H1 (cell line): ENCODE results near the gene MEIS3. TPM values are rescaled to one million over a fixed set of nuclear protein-coding genes. Genes with fewer than 3 reads are reported as not detected.
A peak's percentile ranks its signal among the peaks of the same experiment; 100 is the strongest.

Experiments
- CTCF ChIA-PET: fragments of 300-600 bp; sonication (Branson Sonifier 250); formaldehyde crosslinking; loops from one replicate; lab custom pipeline; 2021; ENCODE audit not compliant: partially characterized antibody; lab: Charles Lee
- POLR2A ChIA-PET: fragments of 300-600 bp; sonication (Branson Sonifier 250); formaldehyde crosslinking; loops from one replicate; lab custom pipeline; 2021; ENCODE audit warnings: inconsistent platforms; ENCODE audit not compliant: partially characterized antibody; lab: Charles Lee
- DNase-seq, 2 experiments: peaks; one replicate each; pipeline versions ENCODE4 v3.0.0 to v3.0.0-alpha.2; 2010 to 2022; ENCODE audit warnings: low spot score in 2 of 2, low read depth in 1 of 2, mixed read lengths in 1 of 2
- FAIRE-seq: peaks from 2 replicates; lab custom pipeline; 2011; peaks lifted over from hg19 to GRCh38; lab: Jason Lieb, UNC
- H2AFZ ChIP-seq: 2 replicates; pipeline ENCODE4 v1.8.1; 2012; ENCODE audit warnings: low read length, inconsistent platforms
- H2AK5ac ChIP-seq: 2 replicates; pipeline ENCODE4 v1.6.1; 2013; ENCODE audit warnings: low read depth, low read length
- H2BK120ac ChIP-seq: replicated peaks from 2 replicates; pipeline ENCODE3; 2013; ENCODE audit warnings: low read depth, low read length, inconsistent platforms
- H2BK12ac ChIP-seq: 2 replicates; pipeline ENCODE4 v1.6.1; 2013; ENCODE audit warnings: low read depth, low read length
- H2BK15ac ChIP-seq: 2 replicates; pipeline ENCODE4 v1.6.1; 2013; ENCODE audit warnings: low read length
- H2BK20ac ChIP-seq: 2 replicates; pipeline ENCODE4 v1.6.1; 2013; ENCODE audit warnings: low read length
- H2BK5ac ChIP-seq: 2 replicates; pipeline ENCODE4 v1.6.1; 2013; ENCODE audit warnings: low read depth, low read length
- H3K14ac ChIP-seq: 2 replicates; pipeline ENCODE4 v1.6.1; 2013; ENCODE audit warnings: inconsistent platforms; ENCODE audit not compliant: insufficient read length
- H3K18ac ChIP-seq: 2 replicates; pipeline ENCODE4 v1.6.1; 2013; ENCODE audit warnings: low read length; ENCODE audit errors: extremely low read depth
- H3K23ac ChIP-seq: 2 replicates; pipeline ENCODE4 v1.6.1; 2013; ENCODE audit warnings: inconsistent platforms; ENCODE audit not compliant: insufficient read length
- H3K23me2 ChIP-seq: 2 replicates; pipeline ENCODE4 v1.6.1; 2013; ENCODE audit warnings: low read depth, low read length
- H3K27ac ChIP-seq: 2 replicates; pipeline ENCODE4 v1.6.1; 2011; ENCODE audit warnings: low read depth, low read length, inconsistent platforms
- H3K27me3 ChIP-seq, 4 experiments: replicated peaks in 1 of 4; 1 replicate in 1 of 4; 2 replicates in 3 of 4; pipeline versions ENCODE4 v1.6.1 to v1.8.1; 2011 to 2013; ENCODE audit warnings: low read length in 3 of 4, mild to moderate bottlenecking in 3 of 4, inconsistent platforms in 2 of 4, mixed read lengths in 2 of 4, moderate library complexity in 1 of 4; ENCODE audit not compliant: control insufficient read depth in 3 of 4, insufficient read depth in 3 of 4; ENCODE audit errors: extremely low read depth in 1 of 4
- H3K36me3 ChIP-seq, 4 experiments: 2 replicates each; pipeline versions ENCODE4 v1.6.1 to v1.8.1; 2011 to 2013; ENCODE audit warnings: mild to moderate bottlenecking in 4 of 4, low read length in 3 of 4, moderate library complexity in 2 of 4, control low read depth in 1 of 4, inconsistent platforms in 1 of 4; ENCODE audit not compliant: insufficient read depth in 4 of 4, control insufficient read depth in 2 of 4
- H3K4ac ChIP-seq: replicated peaks from 2 replicates; pipeline ENCODE3; 2013; ENCODE audit warnings: low read length, low read depth, mixed read lengths, inconsistent platforms; ENCODE audit not compliant: insufficient read length
- H3K4me1 ChIP-seq, 4 experiments: replicated peaks in 1 of 4; 1 replicate in 1 of 4; 2 replicates in 3 of 4; pipeline versions ENCODE4 v1.6.1 to v1.8.1; 2011 to 2013; ENCODE audit warnings: low read length in 3 of 4, inconsistent platforms in 2 of 4, mixed read lengths in 1 of 4; ENCODE audit not compliant: insufficient read depth in 4 of 4, control insufficient read depth in 3 of 4
- H3K4me2 ChIP-seq, 2 experiments: 2 replicates each; pipeline versions ENCODE4 v1.6.1 to v1.8.1; 2011 to 2013; ENCODE audit warnings: low read depth in 2 of 2, low read length in 2 of 2, control low read depth in 1 of 2, inconsistent platforms in 1 of 2, mild to moderate bottlenecking in 1 of 2; ENCODE audit not compliant: insufficient read depth in 1 of 2
- H3K4me3 ChIP-seq, 4 experiments: fragments of 200-600, 300-600 bp in 1 of 4; sonication (generic), shearing (Covaris generic), sonication (Bioruptor Twin) in 1 of 4; 2 replicates each; pipeline versions ENCODE4 v1.5.1 to v1.8.1; 2011 to 2016; ENCODE audit warnings: low read length in 4 of 4, low read depth in 3 of 4, control low read depth in 2 of 4, inconsistent platforms in 2 of 4, mild to moderate bottlenecking in 2 of 4, mixed read lengths in 1 of 4, moderate library complexity in 1 of 4; ENCODE audit not compliant: insufficient read depth in 2 of 4; ENCODE audit errors: extremely low read depth in 1 of 4
- H3K56ac ChIP-seq: replicated peaks from 2 replicates; pipeline ENCODE3; 2013; ENCODE audit warnings: low read depth, mild to moderate bottlenecking, mixed read lengths, low read length, inconsistent platforms; ENCODE audit not compliant: insufficient read length
- H3K79me1 ChIP-seq: 2 replicates; pipeline ENCODE4 v1.6.1; 2013; ENCODE audit warnings: low read depth, low read length, control low read depth
- H3K79me2 ChIP-seq, 2 experiments: 2 replicates each; pipeline versions ENCODE4 v1.6.1 to v1.8.1; 2012 to 2013; ENCODE audit warnings: low read length in 2 of 2, mild to moderate bottlenecking in 2 of 2, inconsistent platforms in 1 of 2; ENCODE audit not compliant: insufficient read depth in 2 of 2, control insufficient read depth in 1 of 2
- H3K9ac ChIP-seq, 4 experiments: replicated peaks in 1 of 4; 1 replicate in 1 of 4; 2 replicates in 3 of 4; pipeline versions ENCODE4 v1.6.1 to v1.8.1; 2011 to 2013; ENCODE audit warnings: low read depth in 3 of 4, low read length in 3 of 4, control low read depth in 2 of 4, mild to moderate bottlenecking in 2 of 4, moderate library complexity in 2 of 4, inconsistent platforms in 1 of 4; ENCODE audit errors: extremely low read depth in 1 of 4
- H3K9me3 ChIP-seq, 2 experiments: 2 replicates each; pipeline versions ENCODE4 v1.6.1 to v1.8.1; 2012 to 2013; ENCODE audit warnings: mild to moderate bottlenecking in 2 of 2, moderate library complexity in 2 of 2, control low read depth in 1 of 2, inconsistent platforms in 1 of 2, low read depth in 1 of 2, low read length in 1 of 2, mixed read lengths in 1 of 2; ENCODE audit not compliant: insufficient read depth in 2 of 2
- H4K20me1 ChIP-seq, 2 experiments: replicated peaks in 1 of 2; 2 replicates each; pipeline versions ENCODE3 to v1.8.1; 2011 to 2013; ENCODE audit warnings: inconsistent platforms in 2 of 2, low read length in 2 of 2, mild to moderate bottlenecking in 1 of 2; ENCODE audit not compliant: insufficient read depth in 2 of 2, control insufficient read depth in 1 of 2
- H4K5ac ChIP-seq: 2 replicates; pipeline ENCODE4 v1.6.1; 2013; ENCODE audit warnings: low read length, low read depth, mixed read lengths, inconsistent platforms; ENCODE audit not compliant: insufficient read length
- H4K8ac ChIP-seq: 2 replicates; pipeline ENCODE4 v1.8.0; 2013; ENCODE audit warnings: mild to moderate bottlenecking, moderate library complexity, low read length, inconsistent platforms; ENCODE audit not compliant: insufficient read depth; ENCODE audit errors: extremely low read depth
- H4K91ac ChIP-seq: replicated peaks from 2 replicates; pipeline ENCODE3; 2013; ENCODE audit warnings: low read length, mixed read lengths, inconsistent platforms; ENCODE audit not compliant: insufficient read length
- POLR2AphosphoS5 ChIP-seq: IDR thresholded peaks from 2 replicates; pipeline ENCODE4 v1.6.1; 2011; ENCODE audit warnings: low read depth, low read length
- WGBS, 2 experiments: shearing (Covaris generic) in 1 of 2; methylation state at CpG; one replicate each; pipeline versions ENCODE4 v1.1.6 to v1.1.7; 2013 to 2015; ENCODE audit warnings: low lambda C conversion rate in 2 of 2, mixed read lengths in 2 of 2, inconsistent platforms in 1 of 2, low coverage in 1 of 2, missing lambda C conversion rate in 1 of 2; ENCODE audit not compliant: insufficient replicate concordance in 2 of 2, insufficient coverage in 1 of 2, insufficient read length in 1 of 2; ENCODE audit errors: extremely low coverage in 1 of 2, missing lambda C conversion rate in 1 of 2; 5-methylcytosine and 5-hydroxymethylcytosine counted together
- polyA plus RNA-seq, 7 experiments: library from polyadenylated mRNA; depleted of rRNA in 3 of 7; stranded (reverse) in 5 of 7; unstranded in 2 of 7; fragments of >200 nt in 5 of 7; fragments of 200-250 nt in 2 of 7; gene quantifications; 1 replicate in 5 of 7; 2 replicates in 1 of 7; 4 replicates in 1 of 7; pipeline versions ENCODE4 v1.2.1 to v1.2.3, GENCODE V29; 2011 to 2013; ENCODE audit warnings: missing spikeins in 2 of 7, mixed read lengths in 2 of 7
- total RNA-seq: library from RNA; stranded (reverse); fragmentation: NEBNext Ultra II Directional; extraction: Animal tissue kit (Norgen Biotek cat#: 25700); gene quantifications from 2 replicates; pipeline ENCODE4 v1.2.1, GENCODE V29; 2021

MEIS3 gene
- total and polyA plus RNA-seq, 2 of the 8 experiments (the other 6 are each of a cell fraction or from before 2014, with no cell fraction given): 24.5 to 28.2 TPM

DNA sequence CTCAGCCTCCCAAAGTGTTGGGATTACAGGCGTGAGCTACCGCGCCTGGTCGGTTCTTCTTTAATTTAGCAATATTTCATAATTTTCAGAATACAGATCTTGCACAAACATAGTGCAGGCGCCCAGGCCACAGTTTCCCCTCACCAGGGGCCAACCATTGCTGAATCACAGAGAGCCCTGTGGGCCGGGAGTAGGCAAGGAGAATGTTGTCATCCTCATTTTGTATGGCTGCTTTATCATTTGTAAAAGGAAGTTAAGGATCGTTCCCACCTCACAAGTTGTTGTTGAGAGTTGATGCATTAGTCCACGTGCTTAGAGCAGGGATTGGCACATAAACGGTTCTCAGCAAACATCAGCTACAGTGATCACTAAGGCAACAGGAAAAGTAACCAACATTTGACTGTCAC lies 30.2 kb downstream of the MEIS3 start:
- H2BK12ac ChIP-seq: peak overlapping the region; percentile 85; the same call in 1 of the 2 replicates
- no peak overlapping the region for H2AK5ac ChIP-seq
- no peak overlapping the region for H4K5ac ChIP-seq
- H3K23me2 ChIP-seq: no peaks in the 10 kb centered on the region
- H3K56ac ChIP-seq: no peak overlapping the region
- DNase-seq: no peak
- no peaks in the 10 kb centered on the region for H3K79me2 ChIP-seq
- H3K9ac ChIP-seq: no peak overlapping the region
- H3K4me2 ChIP-seq: no peak overlapping the region
- no peaks in the 10 kb centered on the region for H3K79me1 ChIP-seq
- no peaks in the 10 kb centered on the region for H3K36me3 ChIP-seq
- H3K4me3 ChIP-seq: no peak overlapping the region
- H3K4ac ChIP-seq: no peak overlapping the region
- peaks cover 0 to 7% of the 10 kb centered on the region in 2 experiments; a peak in 2 of 4 replicates for H3K9me3 ChIP-seq
- H2BK120ac ChIP-seq: no peak overlapping the region
- H2BK5ac ChIP-seq: 0 out of 2 replicates have a peak overlapping the region, but pooled peaks have one; percentile 61
- WGBS, 2 experiments: 88% methylated on average over 9 of the region's 9 CpGs; no CpG with 5 or more reads in 1 of the 2 experiments
- POLR2A ChIA-PET: interaction anchor here (0.7 to 1.4 kb wide), 5 partner anchors 13 to 115 kb away, joined by 3 to 6 read pairs (median 3); partner anchors contain the start of gene INAFM1
- H2BK15ac ChIP-seq: peak overlapping the region; percentile 97; the same call in 1 of the 2 replicates
- no peak for TF ChIP-seq POLR2AphosphoS5
- no peak overlapping the region for H2BK20ac ChIP-seq
- H3K14ac ChIP-seq: no peak overlapping the region
- H3K18ac ChIP-seq: no peak overlapping the region
- no peak for FAIRE-seq
- no peak overlapping the region for H3K23ac ChIP-seq
- H4K91ac ChIP-seq: peak overlapping the region; percentile 34
- no peaks in the 10 kb centered on the region for H4K20me1 ChIP-seq
- H2AFZ ChIP-seq: no peak overlapping the region
- H4K8ac ChIP-seq: no peak overlapping the region
- CTCF ChIA-PET: interaction anchor here (0.6 to 4.1 kb wide), 9 partner anchors 11 to 405 kb away, joined by 3 to 32 read pairs (median 4); partner anchors contain the start of gene DHX34
- H3K27me3 ChIP-seq: no peaks in the 10 kb centered on the region; a peak in 1 of 7 replicates
- H3K4me1 ChIP-seq: peaks cover 0 to 3% (median 0%) of the 10 kb centered on the region in 4 experiments; a peak in 4 of 7 replicates
- no peak overlapping the region for H3K27ac ChIP-seq
